Measurements from ENCODE around the gene PHF21B.

- TF ChIP-seq EZH2 (IDR thresholded peaks at IDR 0.05; ENCODE audit: low read length, missing control alignments), result no peak
- TF ChIP-seq, protein P1, sequence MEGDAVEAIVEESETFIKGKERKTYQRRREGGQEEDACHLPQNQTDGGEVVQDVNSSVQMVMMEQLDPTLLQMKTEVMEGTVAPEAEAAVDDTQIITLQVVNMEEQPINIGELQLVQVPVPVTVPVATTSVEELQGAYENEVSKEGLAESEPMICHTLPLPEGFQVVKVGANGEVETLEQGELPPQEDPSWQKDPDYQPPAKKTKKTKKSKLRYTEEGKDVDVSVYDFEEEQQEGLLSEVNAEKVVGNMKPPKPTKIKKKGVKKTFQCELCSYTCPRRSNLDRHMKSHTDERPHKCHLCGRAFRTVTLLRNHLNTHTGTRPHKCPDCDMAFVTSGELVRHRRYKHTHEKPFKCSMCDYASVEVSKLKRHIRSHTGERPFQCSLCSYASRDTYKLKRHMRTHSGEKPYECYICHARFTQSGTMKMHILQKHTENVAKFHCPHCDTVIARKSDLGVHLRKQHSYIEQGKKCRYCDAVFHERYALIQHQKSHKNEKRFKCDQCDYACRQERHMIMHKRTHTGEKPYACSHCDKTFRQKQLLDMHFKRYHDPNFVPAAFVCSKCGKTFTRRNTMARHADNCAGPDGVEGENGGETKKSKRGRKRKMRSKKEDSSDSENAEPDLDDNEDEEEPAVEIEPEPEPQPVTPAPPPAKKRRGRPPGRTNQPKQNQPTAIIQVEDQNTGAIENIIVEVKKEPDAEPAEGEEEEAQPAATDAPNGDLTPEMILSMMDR (conservative IDR thresholded peaks at IDR 0.05 in 1 of 2, IDR thresholded peaks at IDR 0.05 in 1 of 2; ENCODE audit: low read depth in 1 of 2, low read length in 2 of 2), result no peak
Measured at GRCh38 chr22:44918166-44918924, 91.5 kb downstream of the PHF21B start.
